ENCODE data around the gene SNX18.
A peak's percentile ranks its signal among the peaks of the same experiment; 100 is the strongest.
"Not testable (repeated sequence)": the region's sequence is repeated elsewhere in the genome, so short reads cannot be mapped to it uniquely, and the experiment has no call there.

SNX18 gene, protein sequence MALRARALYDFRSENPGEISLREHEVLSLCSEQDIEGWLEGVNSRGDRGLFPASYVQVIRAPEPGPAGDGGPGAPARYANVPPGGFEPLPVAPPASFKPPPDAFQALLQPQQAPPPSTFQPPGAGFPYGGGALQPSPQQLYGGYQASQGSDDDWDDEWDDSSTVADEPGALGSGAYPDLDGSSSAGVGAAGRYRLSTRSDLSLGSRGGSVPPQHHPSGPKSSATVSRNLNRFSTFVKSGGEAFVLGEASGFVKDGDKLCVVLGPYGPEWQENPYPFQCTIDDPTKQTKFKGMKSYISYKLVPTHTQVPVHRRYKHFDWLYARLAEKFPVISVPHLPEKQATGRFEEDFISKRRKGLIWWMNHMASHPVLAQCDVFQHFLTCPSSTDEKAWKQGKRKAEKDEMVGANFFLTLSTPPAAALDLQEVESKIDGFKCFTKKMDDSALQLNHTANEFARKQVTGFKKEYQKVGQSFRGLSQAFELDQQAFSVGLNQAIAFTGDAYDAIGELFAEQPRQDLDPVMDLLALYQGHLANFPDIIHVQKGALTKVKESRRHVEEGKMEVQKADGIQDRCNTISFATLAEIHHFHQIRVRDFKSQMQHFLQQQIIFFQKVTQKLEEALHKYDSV

DNA sequence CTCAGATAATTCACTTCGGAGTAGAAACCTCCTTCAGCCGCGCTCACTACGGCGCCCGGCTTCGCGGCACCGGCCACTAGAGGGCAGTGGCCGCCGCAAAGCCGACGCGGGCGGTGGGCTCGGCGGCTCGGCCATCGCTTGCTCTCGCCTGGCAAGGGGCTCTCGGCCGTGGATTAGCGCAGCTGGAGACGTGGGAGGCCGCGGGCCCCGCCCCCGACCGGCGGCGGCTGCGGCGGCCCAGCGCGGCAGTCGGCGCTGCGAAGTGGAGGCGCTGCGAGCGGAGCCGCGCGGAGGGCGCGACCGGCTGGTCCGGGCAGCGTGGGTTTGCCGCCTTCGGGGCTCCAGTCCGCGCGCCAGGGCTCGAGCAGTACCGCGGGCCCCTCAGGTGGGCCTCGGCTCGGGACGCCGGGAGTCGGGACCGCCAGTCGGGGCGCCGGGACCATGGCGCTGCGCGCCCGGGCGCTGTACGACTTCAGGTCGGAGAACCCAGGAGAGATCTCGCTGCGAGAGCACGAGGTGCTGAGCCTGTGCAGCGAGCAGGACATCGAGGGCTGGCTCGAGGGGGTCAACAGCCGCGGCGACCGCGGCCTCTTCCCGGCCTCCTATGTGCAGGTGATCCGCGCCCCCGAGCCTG, at the start of gene SNX18:
TSS of gene SNX18 (plus strand) at position 248 of the 634 bp plus-strand sequence. CDS start at position 442, 194 bp downstream.
- DNase-seq (ENCODE audit: low read depth), result peak; percentile 90

DNA sequence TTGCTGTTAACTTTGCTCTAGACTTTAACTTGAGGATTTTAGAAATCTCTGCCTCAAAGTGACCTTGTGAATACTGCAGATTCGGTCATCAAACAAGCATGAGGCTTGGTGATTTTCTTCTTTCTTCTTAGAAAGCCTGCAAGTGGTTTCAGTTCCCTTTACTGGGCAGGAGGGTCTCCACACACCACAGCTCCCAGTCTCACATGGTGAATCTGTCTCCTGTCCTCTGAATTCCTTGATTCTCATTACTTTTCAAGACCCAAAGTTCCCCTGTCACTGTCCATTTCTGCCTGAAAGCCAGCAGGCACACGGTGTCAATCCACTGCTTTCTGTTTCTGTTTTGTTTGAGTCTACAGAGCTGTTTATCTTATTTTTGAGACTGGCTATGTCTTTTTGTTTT, 47.9 kb upstream of the SNX18 start:
- DNase-seq (ENCODE audit: low read depth), result no peak

DNA sequence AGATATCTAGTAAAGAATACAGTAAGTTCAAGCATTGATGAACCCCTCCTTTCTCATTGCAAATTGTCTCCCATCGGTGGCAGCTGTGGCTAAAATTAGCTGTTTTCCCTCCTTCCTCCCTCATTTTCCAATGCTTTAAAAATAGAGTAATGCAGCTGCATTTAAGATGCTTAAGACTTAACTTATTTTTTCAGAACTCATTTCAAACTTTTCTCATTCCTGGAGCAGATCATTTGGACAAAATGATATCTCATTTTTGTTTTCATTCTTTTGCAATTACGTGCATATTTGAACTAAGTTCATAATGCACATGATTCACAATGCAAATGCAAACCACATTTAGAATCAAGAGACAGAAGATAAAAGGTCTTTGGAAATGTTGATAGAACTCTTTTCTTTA, 47.4 kb upstream of the SNX18 start:
- DNase-seq (ENCODE audit: low read depth), result no peak

DNA sequence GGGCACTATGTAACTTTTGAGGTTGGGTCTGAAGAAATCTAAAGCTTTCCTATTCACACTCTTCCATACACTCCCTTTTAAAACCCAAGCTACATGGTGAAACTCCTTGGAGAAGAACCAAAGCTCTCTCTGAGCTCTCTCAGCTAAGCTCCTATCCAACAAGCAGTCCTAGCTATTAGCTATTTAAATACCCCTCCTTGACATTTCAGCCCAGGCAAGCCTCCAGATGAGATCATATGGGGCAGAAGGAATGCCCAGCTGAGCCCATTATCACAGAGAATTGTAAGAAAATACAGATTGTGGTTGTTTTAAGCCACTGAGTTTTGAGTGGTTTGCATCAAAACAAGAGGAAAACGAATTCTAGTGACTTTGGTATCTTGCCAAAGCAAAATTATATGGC, 46.9 kb upstream of the SNX18 start:
- no peak for DNase-seq (ENCODE audit: low read depth)

DNA sequence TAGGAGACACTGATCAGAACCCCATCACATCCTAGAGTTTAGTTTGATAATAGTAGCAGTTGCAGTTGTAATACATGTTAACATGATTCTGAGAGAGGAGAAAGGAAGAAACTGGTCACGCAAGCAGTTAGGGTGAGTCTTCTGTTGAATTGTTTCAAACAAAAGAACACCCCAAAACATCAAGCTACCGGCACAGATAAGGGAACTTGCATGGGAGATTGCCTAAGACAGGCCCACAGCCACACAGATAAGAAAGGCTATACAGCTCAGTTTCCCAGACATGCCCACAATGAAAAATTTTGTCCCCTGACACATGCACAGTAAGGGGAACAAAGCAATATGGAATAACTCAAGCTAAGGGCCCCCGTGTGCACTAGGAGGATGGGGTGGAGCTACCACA, 46.2 kb upstream of the SNX18 start:
- DNase-seq (ENCODE audit: low read depth), result no peak

DNA sequence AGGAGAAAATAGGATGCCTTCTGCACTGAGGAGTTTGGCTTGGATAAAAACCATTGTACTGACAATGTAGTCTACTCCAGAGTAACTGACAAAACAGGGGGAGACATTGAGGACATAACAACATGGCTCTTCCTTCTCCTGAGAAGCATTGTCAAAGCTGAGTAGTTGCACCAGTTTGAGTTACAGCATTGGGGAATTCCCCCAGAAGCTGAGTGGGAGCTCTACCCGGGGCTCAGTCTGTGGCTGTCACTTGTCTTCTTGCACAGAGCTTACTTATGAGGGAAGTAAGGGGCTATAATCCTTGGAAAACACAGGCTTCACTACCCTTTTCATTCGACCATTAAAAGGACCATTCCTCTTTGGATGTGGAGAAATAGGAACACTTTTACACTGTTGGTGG, 40.9 kb upstream of the SNX18 start:
- DNase-seq (ENCODE audit: low read depth), result no peak

DNA sequence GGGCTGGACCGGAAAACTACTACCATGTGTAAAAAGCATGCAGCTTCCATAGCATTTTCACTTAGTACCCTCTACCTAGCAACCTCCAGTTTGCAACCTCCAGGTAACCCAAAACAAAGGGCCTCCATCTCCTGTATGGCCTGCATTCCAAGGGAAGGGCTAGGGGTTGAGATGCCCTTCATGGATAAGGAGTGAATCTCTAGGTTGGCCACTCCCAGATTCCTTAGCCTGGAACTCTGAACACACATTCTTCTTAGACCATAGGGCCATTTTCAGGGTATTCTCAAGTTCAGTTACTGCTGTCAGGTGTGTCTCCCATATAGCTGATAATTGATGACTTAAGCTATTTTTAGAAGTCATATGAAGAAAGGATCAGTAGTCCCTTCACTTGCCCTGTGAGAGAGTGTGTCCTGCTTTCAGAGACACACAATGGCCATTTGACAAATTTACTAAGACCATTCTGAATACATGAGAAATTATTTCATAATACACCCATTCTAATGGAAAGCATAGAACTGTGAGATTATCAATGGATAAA, 39.5 kb upstream of the SNX18 start:
- no peak for DNase-seq (ENCODE audit: low read depth)

DNA sequence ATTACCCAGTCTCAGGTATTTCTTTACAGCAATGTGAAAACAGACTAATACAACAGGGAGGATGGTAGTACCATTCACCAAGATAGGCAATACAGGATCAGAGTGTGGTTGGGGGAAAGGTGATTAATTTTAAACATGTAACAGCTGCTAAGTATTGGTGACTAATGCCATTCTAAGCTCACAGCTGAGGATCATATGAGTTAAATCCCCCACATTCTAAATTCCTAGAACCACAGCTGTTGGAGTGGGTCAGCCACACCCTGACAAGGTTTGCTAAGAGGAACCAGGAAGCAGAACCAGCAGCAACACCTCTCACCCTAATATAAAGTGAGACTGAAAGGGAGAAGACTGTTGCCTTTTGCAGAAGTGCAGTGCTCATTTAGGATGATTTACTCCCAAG, 37.3 kb upstream of the SNX18 start:
- DNase-seq (ENCODE audit: low read depth), result no peak

DNA sequence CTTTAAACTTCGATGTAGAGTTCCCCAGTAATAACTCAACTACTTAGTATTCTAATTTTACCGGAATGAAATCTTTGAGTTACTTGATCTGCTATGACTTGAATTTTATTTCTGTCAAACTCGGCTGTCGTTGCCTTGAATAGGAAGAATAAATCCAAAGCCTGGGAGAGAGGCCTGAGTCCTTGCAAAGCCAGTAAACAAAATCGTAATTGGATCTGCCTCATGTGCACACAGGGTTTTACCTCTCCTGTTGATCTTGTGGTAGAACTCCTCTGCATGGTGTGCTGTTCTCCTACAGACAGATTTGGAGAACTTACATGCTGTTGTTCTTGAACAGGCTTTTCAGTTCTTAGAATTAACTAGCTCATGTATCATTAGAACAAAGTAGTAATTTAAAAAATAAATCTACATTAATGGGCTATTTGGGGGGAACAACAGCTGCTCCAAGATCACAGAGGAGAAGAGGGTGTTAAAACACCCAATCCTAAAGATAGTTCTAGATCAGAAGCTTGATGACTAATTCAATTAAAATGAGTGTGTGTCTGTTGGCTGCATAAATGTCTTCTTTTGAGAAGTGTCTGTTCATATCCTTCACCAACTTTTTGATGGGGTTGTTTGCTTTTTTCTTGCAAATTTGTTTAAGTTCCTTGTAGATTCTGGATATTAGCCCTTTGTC, 33.2 kb upstream of the SNX18 start:
- DNase-seq (ENCODE audit: low read depth), result no peak

DNA sequence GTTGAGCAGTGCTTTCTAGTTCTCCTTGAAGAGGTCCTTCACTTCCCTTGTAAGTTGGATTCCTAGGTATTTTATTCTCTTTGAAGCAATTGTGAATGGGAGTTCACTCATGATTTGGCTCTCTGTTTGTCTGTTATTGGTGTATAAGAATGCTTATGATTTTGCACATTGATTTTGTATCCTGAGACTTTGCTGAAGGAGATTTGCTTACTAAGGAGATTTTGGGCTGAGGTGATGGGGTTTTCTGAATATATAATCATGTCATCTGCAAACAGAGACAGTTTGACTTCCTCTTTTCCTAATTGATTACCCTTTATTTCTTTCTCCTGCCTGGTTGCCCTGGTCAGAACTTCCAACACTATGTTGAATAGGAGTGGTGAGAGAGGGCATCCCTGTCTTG, 31.9 kb upstream of the SNX18 start:
- DNase-seq (ENCODE audit: low read depth), result not testable (repeated sequence)

DNA sequence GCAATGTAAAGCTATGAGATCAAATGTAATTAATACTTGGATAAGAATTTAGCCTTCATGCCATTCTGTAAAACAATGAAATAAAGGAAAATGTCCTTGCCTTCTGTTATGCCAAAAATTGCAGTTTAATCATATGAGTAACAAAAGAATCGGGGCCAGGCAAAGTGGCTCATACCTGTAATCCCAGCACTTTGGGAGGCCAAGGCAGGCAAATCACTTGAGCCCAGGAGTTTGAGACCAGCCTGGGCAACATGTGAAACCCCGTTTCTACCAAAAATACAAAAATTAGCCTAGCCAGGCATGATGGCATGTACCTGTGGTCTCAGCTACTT, 27.9 kb upstream of the SNX18 start:
- not testable (repeated sequence) for DNase-seq (ENCODE audit: low read depth)

DNA sequence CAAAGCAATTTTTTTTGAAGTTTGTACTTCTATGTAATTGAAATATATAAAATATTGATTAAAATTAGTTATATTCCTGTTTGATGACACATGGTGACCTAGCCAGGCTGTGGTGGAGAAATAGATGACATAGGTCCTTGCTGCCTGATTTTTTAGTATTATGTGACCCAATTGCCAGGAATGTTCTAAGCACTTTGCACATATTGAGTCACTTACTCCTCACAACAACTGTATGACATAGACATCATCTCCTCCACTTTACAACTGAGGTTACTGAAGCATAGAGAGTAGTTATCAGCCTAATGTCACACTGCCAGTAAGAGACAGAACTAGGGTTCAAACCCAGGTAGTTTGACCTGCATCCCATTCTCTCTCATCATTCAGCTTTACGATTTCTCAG, 26.2 kb upstream of the SNX18 start:
- no peak for DNase-seq (ENCODE audit: low read depth)

DNA sequence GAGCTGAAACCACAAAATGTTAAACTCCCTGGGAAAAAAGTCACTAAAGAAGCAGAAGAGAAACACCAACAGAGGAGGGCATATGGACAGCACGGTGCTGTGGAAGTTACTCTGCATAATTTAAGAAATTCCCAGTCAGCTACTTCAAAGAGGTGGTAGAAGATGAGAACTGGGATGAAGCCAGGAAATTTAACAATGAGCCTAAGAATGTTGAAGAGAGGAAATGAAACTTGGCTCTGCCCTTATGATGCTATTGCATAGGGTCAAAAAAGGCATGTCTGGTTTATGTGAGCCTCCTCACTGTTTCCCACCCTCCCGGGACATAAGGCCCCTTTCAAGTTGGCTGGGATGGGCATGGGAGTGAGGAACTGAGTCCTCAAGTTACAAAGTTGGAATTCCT, 25.4 kb upstream of the SNX18 start:
- no peak for DNase-seq (ENCODE audit: low read depth)

DNA sequence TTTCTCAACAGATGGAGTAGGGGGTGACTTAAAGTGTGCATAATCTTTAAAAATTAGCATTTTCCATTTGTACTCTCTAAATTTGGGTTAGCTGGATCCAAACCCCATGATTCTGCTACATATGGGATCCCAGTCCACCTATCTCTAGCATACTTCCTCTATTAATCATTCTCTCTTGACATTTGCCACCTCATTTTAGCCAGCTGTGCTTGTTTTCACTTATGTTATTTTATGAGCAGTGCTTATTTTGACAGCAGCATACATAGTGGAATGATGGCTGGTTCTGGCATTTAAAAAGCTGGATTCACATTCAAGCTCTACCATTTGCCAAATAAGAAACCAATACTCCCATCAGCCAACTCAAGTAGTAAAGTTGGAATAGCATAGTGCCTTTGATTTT, 22.5 kb upstream of the SNX18 start:
- DNase-seq (ENCODE audit: low read depth), result no peak

DNA sequence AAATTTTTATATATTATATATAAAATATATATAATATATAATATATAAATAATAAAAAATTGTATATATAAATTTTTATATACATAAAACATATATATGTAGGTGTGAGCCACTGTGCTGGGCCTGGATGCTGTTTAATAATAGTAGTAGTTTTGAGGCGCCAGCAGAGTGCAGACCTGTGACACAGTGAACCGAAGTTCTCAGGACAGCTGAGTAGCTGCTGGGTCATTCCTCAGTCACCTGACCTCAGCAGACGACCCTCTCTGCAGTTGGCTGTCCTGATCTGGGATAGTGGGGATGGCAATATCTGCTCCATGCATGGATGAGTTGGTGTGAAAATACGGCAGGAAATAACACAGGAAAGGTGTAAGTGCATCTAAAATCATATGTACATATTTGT, 3.3 kb upstream of the SNX18 start:
- no peak for DNase-seq (ENCODE audit: low read depth)

DNA sequence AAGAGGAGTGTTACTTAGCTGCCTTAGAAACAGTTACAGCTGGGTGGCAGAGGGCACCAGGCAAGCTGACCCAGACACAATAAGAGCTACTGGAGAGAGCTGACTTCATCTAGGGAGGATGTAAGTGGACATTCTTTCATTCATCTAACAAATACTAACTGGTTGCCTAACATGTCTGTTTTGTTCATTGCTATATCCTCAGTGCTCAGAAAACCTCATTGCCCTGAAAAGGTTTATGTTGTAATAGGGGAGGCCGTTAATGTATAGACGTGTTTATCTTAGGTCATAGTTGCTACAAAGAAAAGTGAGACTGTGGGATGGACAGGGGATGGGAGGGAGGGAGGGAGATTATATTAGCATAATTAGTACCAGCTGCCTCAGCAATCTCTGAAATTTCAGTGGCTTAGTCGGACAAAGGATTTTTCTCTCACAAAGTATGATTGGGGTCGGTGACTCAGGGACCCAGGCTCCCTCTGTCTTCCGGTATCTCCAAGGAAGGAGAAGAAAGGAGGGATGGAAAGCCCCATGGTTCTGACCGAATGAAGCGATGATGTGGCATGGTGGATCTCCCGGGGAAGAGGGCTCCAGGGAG, 2.6 kb upstream of the SNX18 start:
- no peak for DNase-seq (ENCODE audit: low read depth)

DNA sequence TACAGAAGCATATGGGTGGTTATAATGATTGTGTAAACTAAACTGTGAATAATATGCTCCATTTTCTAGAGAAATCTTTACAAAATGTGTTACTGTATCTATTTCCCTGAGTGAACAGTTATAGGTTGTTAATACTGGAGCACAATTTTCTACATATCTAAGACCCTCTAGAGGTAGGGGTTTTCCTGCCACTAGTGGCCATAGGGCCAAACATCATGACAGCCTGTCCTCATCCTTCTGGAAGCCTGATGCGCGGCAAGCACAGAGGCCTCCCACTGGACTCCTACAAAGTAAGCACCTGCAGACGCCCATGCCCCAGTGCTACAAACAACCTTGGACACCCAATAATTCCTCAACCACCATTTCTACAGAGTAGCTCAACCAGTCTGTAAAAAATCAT, 1.9 kb upstream of the SNX18 start:
- DNase-seq (ENCODE audit: low read depth), result no peak

DNA sequence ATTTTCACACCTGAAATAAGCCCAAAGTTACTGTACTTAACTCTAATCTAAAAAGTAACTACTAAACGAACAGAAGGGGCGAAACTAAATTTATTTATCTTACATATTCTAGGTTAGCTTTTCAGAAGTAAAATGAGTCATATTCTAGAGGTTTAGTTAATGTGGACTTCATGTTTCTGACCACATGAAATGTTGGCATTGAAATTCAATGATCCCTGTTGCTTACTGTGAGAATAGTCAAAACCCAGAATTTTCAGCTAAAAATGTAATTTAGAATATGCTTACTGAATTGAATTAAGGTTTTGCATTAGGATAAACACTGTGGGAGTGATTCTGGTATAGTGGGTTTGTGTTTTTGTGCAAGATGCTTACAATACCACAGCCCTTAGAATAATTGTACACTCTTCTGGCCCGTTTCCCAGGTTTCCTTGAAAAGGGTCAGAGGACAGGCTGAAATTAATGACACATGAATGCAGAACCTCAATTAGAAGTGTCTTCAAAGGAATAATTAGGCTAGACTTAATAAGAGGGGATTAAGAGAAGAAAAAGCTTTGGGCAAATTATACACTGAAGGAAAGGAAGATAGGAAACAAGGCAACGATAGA, 1.4 kb upstream of the SNX18 start:
- no peak for DNase-seq (ENCODE audit: low read depth)

DNA sequence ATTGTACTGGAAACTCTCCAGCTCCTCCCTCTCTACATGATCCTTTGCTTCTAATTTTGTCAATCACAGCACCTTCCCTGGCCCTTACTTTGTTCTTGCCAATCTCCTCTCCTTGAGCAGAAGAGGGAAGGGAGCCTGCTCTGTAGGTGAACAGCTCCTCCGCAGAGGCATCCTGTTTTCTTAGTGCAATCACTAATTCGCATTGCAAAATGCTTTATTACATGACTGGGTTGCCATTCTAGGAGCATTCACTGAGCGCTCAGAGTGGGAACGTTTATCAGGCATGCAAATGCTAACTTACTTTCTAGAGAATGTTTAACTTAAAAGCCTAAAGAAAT, 416 bp upstream of the SNX18 start:
- DNase-seq (ENCODE audit: low read depth), result no peak

DNA sequence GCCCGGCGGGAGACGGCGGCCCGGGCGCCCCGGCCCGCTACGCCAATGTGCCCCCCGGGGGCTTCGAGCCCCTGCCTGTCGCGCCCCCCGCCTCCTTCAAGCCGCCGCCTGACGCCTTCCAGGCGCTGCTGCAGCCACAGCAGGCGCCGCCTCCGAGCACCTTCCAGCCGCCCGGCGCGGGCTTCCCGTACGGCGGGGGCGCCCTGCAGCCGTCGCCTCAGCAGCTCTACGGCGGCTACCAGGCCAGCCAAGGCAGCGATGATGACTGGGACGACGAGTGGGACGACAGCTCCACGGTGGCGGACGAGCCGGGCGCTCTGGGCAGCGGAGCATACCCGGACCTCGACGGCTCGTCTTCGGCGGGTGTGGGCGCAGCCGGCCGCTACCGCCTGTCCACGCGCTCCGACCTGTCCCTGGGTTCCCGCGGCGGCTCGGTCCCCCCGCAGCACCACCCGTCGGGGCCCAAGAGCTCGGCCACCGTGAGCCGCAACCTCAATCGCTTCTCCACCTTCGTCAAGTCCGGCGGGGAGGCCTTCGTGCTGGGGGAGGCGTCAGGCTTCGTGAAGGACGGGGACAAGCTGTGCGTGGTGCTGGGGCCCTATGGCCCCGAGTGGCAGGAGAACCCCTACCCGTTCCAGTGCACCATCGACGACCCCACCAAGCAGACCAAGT, 723 bp downstream of the SNX18 start:
- DNase-seq (ENCODE audit: low read depth), result peak; percentile 55

DNA sequence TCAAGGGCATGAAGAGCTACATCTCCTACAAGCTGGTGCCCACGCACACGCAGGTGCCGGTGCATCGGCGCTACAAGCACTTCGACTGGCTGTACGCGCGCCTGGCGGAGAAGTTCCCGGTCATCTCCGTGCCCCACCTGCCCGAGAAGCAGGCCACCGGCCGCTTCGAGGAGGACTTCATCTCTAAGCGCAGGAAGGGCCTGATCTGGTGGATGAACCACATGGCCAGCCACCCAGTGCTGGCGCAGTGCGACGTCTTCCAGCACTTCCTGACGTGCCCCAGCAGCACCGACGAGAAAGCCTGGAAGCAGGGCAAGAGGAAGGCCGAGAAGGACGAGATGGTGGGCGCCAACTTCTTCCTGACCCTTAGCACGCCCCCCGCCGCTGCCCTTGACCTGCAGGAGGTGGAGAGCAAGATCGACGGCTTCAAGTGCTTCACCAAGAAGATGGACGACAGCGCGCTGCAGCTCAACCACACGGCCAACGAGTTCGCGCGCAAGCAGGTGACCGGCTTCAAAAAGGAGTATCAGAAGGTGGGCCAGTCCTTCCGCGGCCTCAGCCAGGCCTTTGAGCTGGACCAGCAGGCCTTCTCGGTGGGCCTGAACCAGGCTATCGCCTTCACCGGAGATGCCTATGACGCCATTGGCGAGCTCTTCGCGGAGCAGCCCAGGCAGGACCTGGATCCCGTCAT, 1.4 kb downstream of the SNX18 start:
- DNase-seq (ENCODE audit: low read depth), result no peak

Measured in activated T-cell treated with anti-CD3 and anti-CD28 coated beads for 48 hours (primary cell).